Bronchial epithelial cell (primary cell): ENCODE results near the gene ADGRD1. TPM values are rescaled to one million over a fixed set of nuclear protein-coding genes. Genes with fewer than 3 reads are reported as not detected.

Experiments
- DNase-seq: peaks from one replicate; pipeline ENCODE4 v3.0.0-alpha.2; 2010; ENCODE audit warnings: low read depth
- FAIRE-seq: peaks from 2 replicates; lab custom pipeline; 2011; peaks lifted over from hg19 to GRCh38; lab: Jason Lieb, UNC
- H3K27me3 ChIP-seq: 2 replicates; pipeline ENCODE4 v1.5.1; 2011; ENCODE audit warnings: low read length; ENCODE audit not compliant: control insufficient read depth, insufficient read depth
- H3K36me3 ChIP-seq: 2 replicates; pipeline ENCODE4 v1.5.1; 2011; ENCODE audit warnings: low read length; ENCODE audit not compliant: control insufficient read depth, insufficient read depth
- H3K4me3 ChIP-seq: 2 replicates; pipeline ENCODE4 v1.5.1; 2011; ENCODE audit warnings: mild to moderate bottlenecking, low read depth, low read length, control low read depth
- total RNA-seq: library from RNA; depleted of rRNA; stranded (reverse); fragments of >200 nt; gene quantifications from 2 replicates; pipeline ENCODE4 v1.2.1, GENCODE V29; 2014
- TF ChIP-seq, protein P1 (sequence below): IDR thresholded peaks from 2 replicates; pipeline ENCODE4 v1.5.1; 2011; ENCODE audit warnings: mild to moderate bottlenecking, moderate library complexity, low read length, control low read depth, inconsistent platforms; ENCODE audit not compliant: insufficient read depth, severe bottlenecking

ADGRD1 gene
- total RNA-seq, 1 donor from 2014 or later = not detected

DNA sequence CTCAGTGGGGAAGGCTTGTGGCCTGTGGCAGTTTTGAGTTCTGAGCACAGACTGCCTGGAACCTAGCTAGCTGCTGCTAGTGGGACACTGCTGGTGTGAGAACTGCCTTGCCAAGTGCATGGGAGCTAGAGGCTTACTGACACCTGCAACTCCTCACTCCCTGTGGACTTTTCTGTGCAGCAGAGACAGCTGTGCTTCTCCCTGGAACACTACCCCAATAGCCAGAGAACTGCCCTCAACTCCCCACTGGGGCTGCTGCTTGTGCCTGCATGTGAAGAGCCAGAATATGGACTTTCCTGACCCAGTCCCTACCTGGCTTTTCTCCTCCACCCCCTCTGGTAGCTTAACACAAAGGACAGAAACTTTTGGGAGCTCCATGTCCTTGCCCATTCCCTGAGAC lies 222.6 kb downstream of the ADGRD1 start:
- no peak for DNase-seq
- TF ChIP-seq, protein P1, sequence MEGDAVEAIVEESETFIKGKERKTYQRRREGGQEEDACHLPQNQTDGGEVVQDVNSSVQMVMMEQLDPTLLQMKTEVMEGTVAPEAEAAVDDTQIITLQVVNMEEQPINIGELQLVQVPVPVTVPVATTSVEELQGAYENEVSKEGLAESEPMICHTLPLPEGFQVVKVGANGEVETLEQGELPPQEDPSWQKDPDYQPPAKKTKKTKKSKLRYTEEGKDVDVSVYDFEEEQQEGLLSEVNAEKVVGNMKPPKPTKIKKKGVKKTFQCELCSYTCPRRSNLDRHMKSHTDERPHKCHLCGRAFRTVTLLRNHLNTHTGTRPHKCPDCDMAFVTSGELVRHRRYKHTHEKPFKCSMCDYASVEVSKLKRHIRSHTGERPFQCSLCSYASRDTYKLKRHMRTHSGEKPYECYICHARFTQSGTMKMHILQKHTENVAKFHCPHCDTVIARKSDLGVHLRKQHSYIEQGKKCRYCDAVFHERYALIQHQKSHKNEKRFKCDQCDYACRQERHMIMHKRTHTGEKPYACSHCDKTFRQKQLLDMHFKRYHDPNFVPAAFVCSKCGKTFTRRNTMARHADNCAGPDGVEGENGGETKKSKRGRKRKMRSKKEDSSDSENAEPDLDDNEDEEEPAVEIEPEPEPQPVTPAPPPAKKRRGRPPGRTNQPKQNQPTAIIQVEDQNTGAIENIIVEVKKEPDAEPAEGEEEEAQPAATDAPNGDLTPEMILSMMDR = no peak
- H3K36me3 ChIP-seq = no peaks in the 10 kb centered on the region
- H3K4me3 ChIP-seq = no peak overlapping the region
- no peaks in the 10 kb centered on the region for H3K27me3 ChIP-seq
- no peak for FAIRE-seq

DNA sequence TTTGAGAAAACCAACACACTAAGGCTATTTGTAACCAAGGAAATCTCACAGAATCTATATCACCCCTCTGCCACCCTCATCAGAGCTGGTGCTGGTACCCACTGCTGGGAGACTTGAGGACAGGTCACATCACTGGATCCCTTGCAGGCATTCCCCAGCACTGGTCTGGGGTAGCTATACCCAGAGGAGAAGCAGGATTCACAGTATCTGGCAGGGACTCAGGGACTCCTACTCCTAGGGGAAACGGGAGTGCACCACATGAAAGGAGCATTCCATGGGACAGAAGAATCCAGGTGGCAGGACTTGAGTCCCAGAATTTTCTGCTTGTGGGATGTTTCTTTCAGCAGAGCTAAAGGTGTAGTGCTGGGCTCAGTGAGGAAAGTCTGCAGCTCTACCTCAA lies 223.2 kb downstream of the ADGRD1 start:
- Histone ChIP-seq H3K4me3 (no peak overlapping the region), H3K36me3 (no peaks in the 10 kb centered on the region), H3K27me3 (no peaks in the 10 kb centered on the region)
- DNase-seq (no peak), FAIRE-seq (no peak)
- TF ChIP-seq, protein P1 = no peak

DNA sequence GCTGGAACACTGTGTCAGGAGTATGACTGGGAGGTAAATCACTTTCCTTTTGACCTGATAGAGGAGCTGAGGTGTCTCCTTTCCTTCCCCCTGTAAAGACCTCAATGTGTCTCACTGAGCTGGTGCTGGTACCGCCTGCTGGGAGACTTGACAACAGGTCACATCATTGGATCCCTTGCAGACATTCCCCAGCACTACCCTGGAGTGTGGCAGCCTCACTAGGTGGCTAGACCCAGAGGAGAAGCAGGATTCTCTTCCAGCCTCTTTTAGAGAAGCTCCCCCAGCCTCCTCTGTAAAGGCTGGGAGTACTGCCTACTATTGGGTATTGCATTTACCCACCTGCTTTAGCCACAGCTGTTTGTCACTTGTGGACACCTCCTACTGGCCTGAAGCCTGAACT lies 223.9 kb downstream of the ADGRD1 start:
- DNase-seq (no peak), FAIRE-seq (no peak)
- TF ChIP-seq, protein P1 = no peak
- no peaks in the 10 kb centered on the region for H3K27me3 ChIP-seq
- no peak overlapping the region for H3K4me3 ChIP-seq
- no peaks in the 10 kb centered on the region for H3K36me3 ChIP-seq

DNA sequence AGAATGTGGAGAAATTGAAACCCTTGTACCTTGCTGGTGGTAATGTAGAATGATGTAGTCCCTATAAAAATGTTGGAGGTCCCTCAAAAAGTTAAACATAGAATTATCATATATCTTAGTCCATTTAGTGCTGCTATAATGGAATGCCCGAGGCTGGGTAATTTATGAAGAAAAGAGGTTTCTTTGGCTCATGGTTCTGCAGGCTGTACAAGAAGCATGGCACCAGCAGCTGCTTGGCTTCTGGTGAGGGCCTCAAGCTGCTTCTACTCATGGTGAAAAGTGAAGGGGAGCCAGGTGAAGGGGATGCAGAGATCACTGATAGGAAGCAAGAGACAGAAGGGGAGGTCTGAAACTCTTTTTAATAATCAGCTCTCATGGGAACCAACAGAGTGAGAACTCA lies 233.9 kb downstream of the ADGRD1 start:
- Histone ChIP-seq H3K27me3 (no peaks in the 10 kb centered on the region), H3K36me3 (no peaks in the 10 kb centered on the region), H3K4me3 (no peak overlapping the region)
- no peak for FAIRE-seq
- DNase-seq = no peak
- TF ChIP-seq, protein P1 = no peak

DNA sequence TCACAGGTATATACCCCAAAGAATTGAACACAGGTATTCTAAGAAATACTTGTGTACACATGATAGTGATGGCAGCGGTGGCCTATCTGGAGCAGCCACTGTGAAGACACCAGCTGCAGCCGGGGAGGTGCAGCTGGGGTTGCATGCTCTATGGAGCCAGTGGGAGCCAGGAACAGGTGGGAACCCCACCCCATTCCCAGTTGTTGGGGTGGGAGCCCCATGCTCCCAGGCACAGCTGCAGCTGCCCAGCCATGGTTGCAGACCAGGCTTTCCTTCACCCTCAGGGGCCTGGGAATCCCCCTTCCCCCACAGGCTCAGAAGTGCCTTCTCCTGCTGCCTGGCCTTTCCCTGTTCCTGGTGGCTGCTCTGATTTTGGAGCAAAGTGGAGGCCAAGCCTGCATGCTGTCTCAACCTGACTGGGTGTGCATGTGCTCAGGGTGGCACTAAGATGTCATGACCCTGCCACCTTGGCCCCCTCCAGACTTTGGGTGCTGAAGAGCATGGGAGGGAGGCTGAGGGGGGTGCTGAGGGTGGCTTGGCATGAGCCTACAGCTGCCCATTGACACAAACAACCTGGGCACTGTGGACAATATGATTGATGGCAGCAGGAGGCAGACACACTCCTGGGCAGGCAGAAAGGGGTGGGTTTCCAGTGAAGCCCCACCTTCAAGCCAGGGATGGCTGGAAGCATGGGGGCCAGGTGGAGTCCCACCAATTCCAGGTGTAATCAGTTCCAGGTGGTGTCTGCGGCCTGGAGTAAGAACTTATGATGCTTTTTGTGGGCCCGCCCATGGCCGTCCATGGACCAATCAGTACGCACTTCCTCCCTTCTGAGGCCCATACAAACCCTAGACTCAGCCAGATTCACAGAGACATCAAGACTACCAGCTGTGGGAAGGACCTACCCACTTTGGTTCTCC lies 234.7 kb downstream of the ADGRD1 start:
- Histone ChIP-seq H3K27me3 (no peaks in the 10 kb centered on the region), H3K36me3 (no peaks in the 10 kb centered on the region), H3K4me3 (no peak overlapping the region)
- DNase-seq (no peak), FAIRE-seq (no peak)
- TF ChIP-seq, protein P1 = no peak
